ENCODE measurements around the gene MARK2. TPM values are rescaled to one million over a fixed set of nuclear protein-coding genes. Genes with fewer than 3 reads are reported as not detected.
A peak's percentile ranks its signal among the peaks of the same experiment; 100 is the strongest.

Gene MARK2
- total RNA-seq, 6 experiments from 2014 or later: 26.4 to 29.9 (median 27.9) TPM

GRCh38 chr11:63883791-63884190, 44.9 kb downstream of the MARK2 start:
- peaks cover 42% of the 10 kb centered on the region for H3K4me1 Mint-ChIP-seq (ENCODE audit: low read depth)
- no peaks in the 10 kb centered on the region for H3K36me3 Mint-ChIP-seq (ENCODE audit: low read depth)
- no peaks in the 10 kb centered on the region for H3K9me3 Mint-ChIP-seq
- peaks cover 3% of the 10 kb centered on the region for H3K27me3 Mint-ChIP-seq (ENCODE audit: insufficient read depth)
- H3K4me3 Mint-ChIP-seq: no peak overlapping the region
- no peak overlapping the region for H3K27ac Mint-ChIP-seq
- no peak for DNase-seq
- TF ChIP-seq, protein P1, sequence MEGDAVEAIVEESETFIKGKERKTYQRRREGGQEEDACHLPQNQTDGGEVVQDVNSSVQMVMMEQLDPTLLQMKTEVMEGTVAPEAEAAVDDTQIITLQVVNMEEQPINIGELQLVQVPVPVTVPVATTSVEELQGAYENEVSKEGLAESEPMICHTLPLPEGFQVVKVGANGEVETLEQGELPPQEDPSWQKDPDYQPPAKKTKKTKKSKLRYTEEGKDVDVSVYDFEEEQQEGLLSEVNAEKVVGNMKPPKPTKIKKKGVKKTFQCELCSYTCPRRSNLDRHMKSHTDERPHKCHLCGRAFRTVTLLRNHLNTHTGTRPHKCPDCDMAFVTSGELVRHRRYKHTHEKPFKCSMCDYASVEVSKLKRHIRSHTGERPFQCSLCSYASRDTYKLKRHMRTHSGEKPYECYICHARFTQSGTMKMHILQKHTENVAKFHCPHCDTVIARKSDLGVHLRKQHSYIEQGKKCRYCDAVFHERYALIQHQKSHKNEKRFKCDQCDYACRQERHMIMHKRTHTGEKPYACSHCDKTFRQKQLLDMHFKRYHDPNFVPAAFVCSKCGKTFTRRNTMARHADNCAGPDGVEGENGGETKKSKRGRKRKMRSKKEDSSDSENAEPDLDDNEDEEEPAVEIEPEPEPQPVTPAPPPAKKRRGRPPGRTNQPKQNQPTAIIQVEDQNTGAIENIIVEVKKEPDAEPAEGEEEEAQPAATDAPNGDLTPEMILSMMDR (IDR thresholded peaks at IDR 0.05): no peak

DNA sequence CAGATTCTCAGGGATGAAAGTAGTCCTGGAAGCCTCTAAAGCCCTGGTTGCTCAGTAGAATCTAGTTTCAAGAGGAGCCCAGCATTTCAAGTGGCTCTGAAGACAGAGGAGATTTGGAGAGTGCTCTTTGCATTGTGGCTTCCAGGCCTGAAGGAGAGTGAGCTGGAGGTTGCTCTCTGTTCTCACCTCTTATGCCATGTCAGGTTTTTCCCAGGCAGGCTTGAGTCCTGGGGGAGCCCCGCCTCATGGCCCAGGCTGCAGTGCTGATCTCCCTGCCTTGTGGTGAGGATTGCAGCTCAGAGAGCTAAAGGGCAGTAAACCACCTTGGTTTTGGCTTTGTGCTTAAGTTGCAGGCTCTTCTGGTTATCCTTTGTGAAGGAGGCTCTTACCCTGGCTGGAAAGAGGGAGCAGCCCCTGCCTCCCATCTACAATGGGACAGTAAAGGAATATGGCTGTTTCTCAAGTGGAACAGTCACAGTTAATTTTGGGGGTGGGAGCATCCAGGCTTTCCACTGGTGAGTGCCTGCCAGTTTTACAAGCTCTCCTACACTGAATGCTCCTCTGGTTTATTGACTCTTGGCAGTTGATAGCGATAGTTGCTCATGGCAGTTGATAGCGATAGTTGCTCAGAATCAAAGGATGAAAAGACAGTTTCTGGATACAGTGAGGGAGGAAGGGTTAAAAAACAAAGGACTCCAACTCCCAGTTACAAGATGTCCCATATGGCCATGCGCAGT, 45.5 kb downstream of the MARK2 start:
- DNase-seq: no peak
- no peaks in the 10 kb centered on the region for H3K9me3 Mint-ChIP-seq
- H3K4me1 Mint-ChIP-seq (ENCODE audit: low read depth): peaks cover 39% of the 10 kb centered on the region
- TF ChIP-seq, protein P1 (IDR thresholded peaks at IDR 0.05): no peak
- H3K27ac Mint-ChIP-seq: no peak overlapping the region
- H3K4me3 Mint-ChIP-seq: no peak overlapping the region
- H3K27me3 Mint-ChIP-seq (ENCODE audit: insufficient read depth): peaks cover 4% of the 10 kb centered on the region
- H3K36me3 Mint-ChIP-seq (ENCODE audit: low read depth): no peaks in the 10 kb centered on the region

DNA sequence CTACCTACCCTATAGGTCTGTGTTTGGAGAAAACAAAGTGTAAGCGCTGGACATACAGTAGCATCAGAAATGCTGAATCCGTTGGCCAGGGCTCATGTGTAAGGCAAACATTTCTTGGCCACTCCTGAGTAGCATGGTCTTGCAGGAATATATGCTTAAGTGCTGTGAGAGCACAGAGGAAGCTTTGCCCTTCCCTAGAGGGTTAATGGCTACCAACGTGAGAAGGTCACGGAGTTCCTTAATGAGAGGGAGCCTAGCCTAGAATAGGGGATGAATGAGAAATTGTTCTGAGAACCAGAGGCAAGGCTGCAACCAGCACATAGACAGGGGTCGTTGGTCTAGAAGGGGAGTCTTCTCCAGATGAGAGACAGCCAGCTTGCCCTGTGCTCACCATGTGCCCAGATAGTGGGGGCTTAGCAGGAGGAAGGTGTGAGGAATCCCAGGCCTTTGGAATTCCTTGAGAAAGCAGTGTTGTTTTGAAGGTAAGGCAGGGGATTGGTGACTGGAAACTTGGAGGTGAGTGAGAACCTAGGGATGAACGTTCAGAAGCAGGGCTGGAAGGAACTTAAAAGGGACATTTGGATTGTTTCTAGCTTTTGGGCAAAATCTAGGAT, 48.6 kb downstream of the MARK2 start:
- Mint-ChIP-seq H3K9me3 (no peaks in the 10 kb centered on the region), H3K27ac (peak overlapping the region; percentile 67), H3K27me3 (ENCODE audit: insufficient read depth) (peaks cover 6% of the 10 kb centered on the region), H3K4me1 (ENCODE audit: low read depth) (peaks cover 24% of the 10 kb centered on the region), H3K4me3 (no peak overlapping the region), H3K36me3 (ENCODE audit: low read depth) (no peaks in the 10 kb centered on the region)
- TF ChIP-seq, protein P1 (IDR thresholded peaks at IDR 0.05): no peak
- no peak for DNase-seq

GRCh38 chr11:63888170-63889086, 49.5 kb downstream of the MARK2 start:
- Mint-ChIP-seq H3K4me1 (ENCODE audit: low read depth) (peaks cover 24% of the 10 kb centered on the region), H3K9me3 (no peaks in the 10 kb centered on the region), H3K27me3 (ENCODE audit: insufficient read depth) (peaks cover 6% of the 10 kb centered on the region), H3K27ac (peak overlapping the region; percentile 68), H3K4me3 (no peak overlapping the region; the same call in 1 of the 2 replicates), H3K36me3 (ENCODE audit: low read depth) (no peaks in the 10 kb centered on the region)
- peak; percentile 25 for DNase-seq
- TF ChIP-seq, protein P1 (IDR thresholded peaks at IDR 0.05): no peak

- Mint-ChIP-seq H3K9me3 (no peaks in the 10 kb centered on the region), H3K27me3 (ENCODE audit: insufficient read depth) (peaks cover 6% of the 10 kb centered on the region), H3K4me1 (ENCODE audit: low read depth) (peaks cover 24% of the 10 kb centered on the region), H3K36me3 (ENCODE audit: low read depth) (no peaks in the 10 kb centered on the region), H3K4me3 (no peak overlapping the region), H3K27ac (no peak overlapping the region)
- TF ChIP-seq, protein P1 (IDR thresholded peaks at IDR 0.05): no peak
- DNase-seq: no peak
Measured at GRCh38 chr11:63889344-63889743, 50.4 kb downstream of the MARK2 start.
